Body of pancreas (tissue), 4 donors: ENCODE measurements around the gene ACVR1C. TPM values are rescaled to one million over a fixed set of nuclear protein-coding genes. Genes with fewer than 3 reads are reported as not detected.
A peak's percentile ranks its signal among the peaks of the same experiment; 100 is the strongest.
"Not testable (repeated sequence)": the region's sequence is repeated elsewhere in the genome, so short reads cannot be mapped to it uniquely, and the experiment has no call there.

Experiments used
- ATAC-seq: fragments of 150-250 bp; one replicate; pipeline ENCODE4 v1.9.1; 2016
- DNase-seq, 4 donors: peaks; one replicate each; pipeline ENCODE4 v3.0.0-alpha.2; 2019
- H3K27ac ChIP-seq, 4 donors: fragments of 200-600 bp; sonication (generic); 1 replicate in 3 of 4; 2 replicates in 1 of 4; pipeline versions ENCODE4 v1.5.1 to v1.6.1; 2016 to 2019; ENCODE audit warnings: mild to moderate bottlenecking in 1 of 4, mixed read lengths in 1 of 4, moderate library complexity in 1 of 4
- H3K27me3 ChIP-seq, 2 donors: fragments of 200-600 bp; sonication (generic); one replicate each; pipeline ENCODE4 v1.6.0; 2016; ENCODE audit warnings: mild to moderate bottlenecking in 1 of 2
- H3K36me3 ChIP-seq, 2 donors: fragments of 200-600 bp; sonication (generic); replicated peaks in 1 of 2; 2 replicates each; pipeline ENCODE4 v1.5.1; 2016; ENCODE audit warnings: low read depth in 2 of 2; ENCODE audit not compliant: insufficient read depth in 1 of 2
- H3K4me1 ChIP-seq: fragments of 200-600 bp; sonication (generic); one replicate; pipeline ENCODE4 v1.6.0; 2016
- H3K4me3 ChIP-seq, 2 donors: fragments of 200-600 bp; sonication (generic); 1 replicate in 1 of 2; 2 replicates in 1 of 2; pipeline ENCODE4 v1.5.1; 2016 to 2019
- H3K9me3 ChIP-seq, 3 donors: fragments of 200-600 bp; sonication (generic); 1 replicate in 2 of 3; 2 replicates in 1 of 3; pipeline ENCODE4 v1.5.1; 2016
- POLR2A ChIP-seq, 3 donors: fragments of 450-650 bp; IDR thresholded peaks; one replicate each; pipeline ENCODE4 v1.6.1; 2016; ENCODE audit warnings: antibody characterized with exemption in 3 of 3, mild to moderate bottlenecking in 2 of 3
- whole genome bisulfite sequencing, 2 donors: methylation state at CpG; one replicate each; pipeline ENCODE4 v1.1.5; 2017; 5-methylcytosine and 5-hydroxymethylcytosine counted together
- intact Hi-C: fragments of 100-400 bp; cut with DNase I; formaldehyde crosslinking; loops from one replicate; pipeline ENCODE4 v1.15.1; 2023
- total RNA-seq, 2 donors: library from RNA; depleted of rRNA; stranded (reverse); fragments of >200 nt; gene quantifications; one replicate each; pipeline ENCODE4 v1.1.0, GENCODE V29; 2016
- TF ChIP-seq, protein P1 (sequence below), 7 experiments: fragments of 450-650 bp in 4 of 7; fragments of 200-600 bp in 3 of 7; sonication (generic) in 3 of 7; IDR thresholded peaks; one replicate each; pipeline ENCODE4 v1.5.1; 2016 to 2019; ENCODE audit warnings: antibody characterized with exemption in 7 of 7

Gene ACVR1C
- total RNA-seq, 2 donors from 2014 or later: 1.6 to 6.6 TPM

DNA sequence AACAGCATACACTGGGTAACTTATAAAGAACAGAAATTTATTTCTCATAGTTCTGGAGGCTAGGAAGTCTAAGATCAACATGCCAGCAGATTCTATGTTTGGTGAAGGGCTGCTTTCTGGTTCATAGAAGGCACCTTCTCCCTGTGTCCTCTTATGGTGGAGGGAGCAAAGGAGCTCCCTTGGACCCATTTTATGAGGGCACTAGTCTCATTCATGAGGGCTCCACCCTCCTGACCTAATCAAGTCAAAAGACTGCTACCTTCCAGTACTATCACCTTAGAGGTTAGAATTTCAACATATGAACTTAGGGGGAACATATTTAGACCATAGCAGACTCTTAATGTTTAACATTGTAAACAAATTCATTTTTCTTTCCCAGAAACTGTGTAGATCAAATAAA, 54.5 kb downstream of the ACVR1C start:
- ATAC-seq (no peak), DNase-seq (no peak)
- TF ChIP-seq POLR2A (IDR thresholded peaks at IDR 0.05): no peak
- TF ChIP-seq, protein P1, sequence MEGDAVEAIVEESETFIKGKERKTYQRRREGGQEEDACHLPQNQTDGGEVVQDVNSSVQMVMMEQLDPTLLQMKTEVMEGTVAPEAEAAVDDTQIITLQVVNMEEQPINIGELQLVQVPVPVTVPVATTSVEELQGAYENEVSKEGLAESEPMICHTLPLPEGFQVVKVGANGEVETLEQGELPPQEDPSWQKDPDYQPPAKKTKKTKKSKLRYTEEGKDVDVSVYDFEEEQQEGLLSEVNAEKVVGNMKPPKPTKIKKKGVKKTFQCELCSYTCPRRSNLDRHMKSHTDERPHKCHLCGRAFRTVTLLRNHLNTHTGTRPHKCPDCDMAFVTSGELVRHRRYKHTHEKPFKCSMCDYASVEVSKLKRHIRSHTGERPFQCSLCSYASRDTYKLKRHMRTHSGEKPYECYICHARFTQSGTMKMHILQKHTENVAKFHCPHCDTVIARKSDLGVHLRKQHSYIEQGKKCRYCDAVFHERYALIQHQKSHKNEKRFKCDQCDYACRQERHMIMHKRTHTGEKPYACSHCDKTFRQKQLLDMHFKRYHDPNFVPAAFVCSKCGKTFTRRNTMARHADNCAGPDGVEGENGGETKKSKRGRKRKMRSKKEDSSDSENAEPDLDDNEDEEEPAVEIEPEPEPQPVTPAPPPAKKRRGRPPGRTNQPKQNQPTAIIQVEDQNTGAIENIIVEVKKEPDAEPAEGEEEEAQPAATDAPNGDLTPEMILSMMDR (IDR thresholded peaks at IDR 0.05): no peak
- Histone ChIP-seq H3K36me3 (no peaks in the 10 kb centered on the region), H3K27ac (no peak overlapping the region), H3K9me3 (no peaks in the 10 kb centered on the region), H3K4me1 (no peaks in the 10 kb centered on the region), H3K27me3 (no peaks in the 10 kb centered on the region), H3K4me3 (no peak overlapping the region)
- intact Hi-C loops: no loop called here

DNA sequence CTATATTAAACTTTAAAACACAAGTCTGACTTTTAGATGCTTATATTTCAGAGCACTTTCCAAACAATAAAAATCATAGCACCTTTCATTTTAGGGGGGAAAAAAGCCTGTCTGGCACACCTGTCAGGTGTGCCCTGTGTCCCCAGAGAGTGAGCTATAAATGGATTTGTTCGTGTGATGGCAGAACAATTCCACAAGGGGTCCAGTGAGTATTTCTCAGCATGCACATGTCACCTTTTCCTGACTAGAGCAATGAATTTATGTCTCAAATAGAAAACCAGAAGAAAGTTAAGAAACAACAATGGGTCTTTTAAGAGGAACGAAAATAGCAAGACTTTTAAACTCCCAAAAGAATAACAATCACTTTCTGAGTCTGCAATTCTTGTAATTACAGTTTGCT, 55.9 kb downstream of the ACVR1C start:
- Histone ChIP-seq H3K27ac (no peak overlapping the region), H3K27me3 (no peaks in the 10 kb centered on the region), H3K36me3 (no peaks in the 10 kb centered on the region), H3K4me1 (no peaks in the 10 kb centered on the region), H3K4me3 (no peak overlapping the region), H3K9me3 (no peaks in the 10 kb centered on the region)
- intact Hi-C loops: no loop called here
- 20 to 29% methylated on average over 2 of the region's 2 CpGs for whole genome bisulfite sequencing, 2 donors
- no peak for TF ChIP-seq POLR2A (IDR thresholded peaks at IDR 0.05)
- TF ChIP-seq, protein P1 (IDR thresholded peaks at IDR 0.05): peak in 4 of 7 experiments; percentile 10 to 30 (median 22)
- ATAC-seq (no peak), DNase-seq (no peak)

- DNase-seq, ATAC-seq, H3K4me3 ChIP-seq, intact Hi-C loops, H3K4me1 ChIP-seq, H3K27ac ChIP-seq, H3K27me3 ChIP-seq, H3K9me3 ChIP-seq, H3K36me3 ChIP-seq: not testable (repeated sequence)
- 25% methylated on average over 2 of the region's 15 CpGs; no CpG with 5 or more reads in 1 of the 2 donors for WGBS, 2 donors
Observed at GRCh38 chr2:157566623-157567022, 62.0 kb downstream of the ACVR1C start.

DNA sequence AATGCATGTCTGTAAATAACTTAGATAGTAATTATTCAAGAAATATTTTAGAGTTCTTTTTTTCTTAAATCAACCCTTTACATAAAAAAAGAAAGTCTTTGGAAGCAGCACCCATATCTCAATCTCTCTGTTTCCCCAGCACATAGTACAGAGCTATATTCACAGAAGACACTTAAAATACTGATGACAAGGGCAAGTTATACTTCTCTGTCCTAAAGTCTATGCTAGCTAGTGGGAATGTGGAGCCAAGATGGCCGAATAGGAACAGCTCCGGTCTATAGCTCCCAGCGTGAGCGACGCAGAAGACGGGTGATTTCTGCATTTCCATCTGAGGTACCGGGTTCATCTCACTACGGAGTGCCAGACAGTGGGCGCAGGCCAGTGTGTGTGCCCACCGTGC, 62.6 kb downstream of the ACVR1C start:
- H3K9me3 ChIP-seq, H3K27ac ChIP-seq, H3K4me1 ChIP-seq, H3K36me3 ChIP-seq, H3K4me3 ChIP-seq, H3K27me3 ChIP-seq, intact Hi-C loops, ATAC-seq, DNase-seq: not testable (repeated sequence)
- WGBS, 2 donors: 91 to 95% methylated on average over 9 to 10 of the region's 10 CpGs

DNA sequence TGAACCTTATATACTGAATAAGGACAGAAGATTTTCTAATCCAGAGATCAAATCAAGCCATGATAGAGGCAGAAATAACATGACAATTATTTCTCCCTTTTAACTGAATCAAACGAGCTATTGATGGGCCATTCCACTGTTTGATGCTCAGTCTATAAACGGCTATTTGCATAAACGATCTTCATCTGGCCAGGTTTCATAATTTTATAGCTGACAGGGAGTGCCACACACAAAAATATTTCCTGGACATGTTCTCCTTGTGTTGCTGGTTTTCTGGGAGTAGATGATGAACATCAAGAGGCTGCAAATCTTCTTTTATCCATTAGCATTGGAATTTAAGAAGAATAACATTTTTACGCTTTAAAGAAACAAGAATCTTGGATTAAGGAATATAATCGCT, 63.1 kb downstream of the ACVR1C start:
- Histone ChIP-seq H3K27ac (no peak overlapping the region), H3K36me3 (no peaks in the 10 kb centered on the region), H3K4me3 (no peak overlapping the region), H3K9me3 (no peaks in the 10 kb centered on the region), H3K27me3 (no peaks in the 10 kb centered on the region), H3K4me1 (no peaks in the 10 kb centered on the region)
- no peak for TF ChIP-seq POLR2A (IDR thresholded peaks at IDR 0.05)
- TF ChIP-seq, protein P1 (IDR thresholded peaks at IDR 0.05): no peak
- no peak for ATAC-seq
- 86% methylated on average over 5 of the region's 5 CpGs for WGBS, 2 donors
- no peak for DNase-seq
- intact Hi-C loops: no loop called here

DNA sequence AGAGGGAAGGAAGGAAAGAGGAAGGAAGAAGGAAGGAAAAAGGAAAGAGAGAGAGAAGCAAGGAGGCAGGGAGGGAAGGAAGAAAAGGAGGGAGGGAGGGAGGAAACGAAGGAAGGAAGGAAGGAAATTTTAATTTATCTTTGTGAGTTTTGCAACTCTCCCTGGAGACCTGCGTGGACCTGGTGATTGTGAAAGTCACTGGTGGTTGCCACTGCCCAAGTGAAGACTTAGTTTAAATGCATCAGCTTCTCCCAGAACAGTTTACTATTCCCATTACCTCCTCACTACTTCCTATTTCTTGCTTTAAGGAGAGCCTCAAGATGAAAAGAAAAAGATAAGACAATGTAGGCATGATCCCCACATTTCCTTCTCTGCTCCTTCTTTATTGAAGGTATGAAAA, 68.8 kb downstream of the ACVR1C start:
- WGBS, 2 donors: 63 to 65% methylated on average over 2 of the region's 2 CpGs
- intact Hi-C loops: no loop called here

More for the DNA sequence above, 68.8 kb downstream of the ACVR1C start:
- H3K27ac ChIP-seq: no peak overlapping the region
- no peak overlapping the region for H3K4me3 ChIP-seq
- ATAC-seq (no peak), DNase-seq (no peak)
- H3K9me3 ChIP-seq: no peaks in the 10 kb centered on the region
- no peaks in the 10 kb centered on the region for H3K4me1 ChIP-seq
- no peaks in the 10 kb centered on the region for H3K36me3 ChIP-seq
- no peaks in the 10 kb centered on the region for H3K27me3 ChIP-seq
- TF ChIP-seq POLR2A (IDR thresholded peaks at IDR 0.05): no peak
- TF ChIP-seq, protein P1 (IDR thresholded peaks at IDR 0.05): no peak
